HFF-Myc (cell line): ENCODE data around the gene TTN.

Experiments
- DNase-seq: peaks from one replicate; pipeline ENCODE4 v3.0.0-alpha.2; 2011; ENCODE audit warnings: low read depth; ENCODE audit errors: extremely low read depth
- H3K4me3 ChIP-seq: replicated peaks from 2 replicates; pipeline ENCODE4 v1.5.1; 2011; ENCODE audit warnings: low read depth, mild to moderate bottlenecking, control low read depth, low read length
- TF ChIP-seq, protein P1 (sequence below): IDR thresholded peaks from 2 replicates; pipeline ENCODE4 v1.5.1; 2012; ENCODE audit warnings: mild to moderate bottlenecking, low read depth, low read length, control low read depth; ENCODE audit errors: missing control alignments

Gene TTN

DNA sequence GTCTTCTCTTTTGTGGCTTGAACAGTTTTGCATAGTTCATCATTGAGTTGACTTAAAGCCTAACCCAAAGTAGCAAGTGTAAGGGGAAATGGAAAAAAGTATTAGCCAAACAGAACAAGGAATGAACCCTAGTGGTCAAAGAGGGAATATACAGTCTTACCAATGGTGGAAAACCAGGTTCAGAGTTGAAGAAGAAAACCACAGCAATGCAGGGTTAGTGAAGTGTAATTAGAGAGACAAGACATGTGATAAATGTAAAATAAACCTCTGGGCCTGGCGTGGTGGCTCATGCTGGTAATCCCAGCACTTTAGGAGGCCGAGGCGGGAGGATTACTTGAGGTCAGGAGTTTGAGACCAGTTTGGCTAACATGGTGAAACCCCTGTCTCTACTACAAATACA, 2.4 kb downstream of the TTN start:
- H3K4me3 ChIP-seq, result no peak overlapping the region
- DNase-seq, result peak; percentile 17
- TF ChIP-seq, protein P1, sequence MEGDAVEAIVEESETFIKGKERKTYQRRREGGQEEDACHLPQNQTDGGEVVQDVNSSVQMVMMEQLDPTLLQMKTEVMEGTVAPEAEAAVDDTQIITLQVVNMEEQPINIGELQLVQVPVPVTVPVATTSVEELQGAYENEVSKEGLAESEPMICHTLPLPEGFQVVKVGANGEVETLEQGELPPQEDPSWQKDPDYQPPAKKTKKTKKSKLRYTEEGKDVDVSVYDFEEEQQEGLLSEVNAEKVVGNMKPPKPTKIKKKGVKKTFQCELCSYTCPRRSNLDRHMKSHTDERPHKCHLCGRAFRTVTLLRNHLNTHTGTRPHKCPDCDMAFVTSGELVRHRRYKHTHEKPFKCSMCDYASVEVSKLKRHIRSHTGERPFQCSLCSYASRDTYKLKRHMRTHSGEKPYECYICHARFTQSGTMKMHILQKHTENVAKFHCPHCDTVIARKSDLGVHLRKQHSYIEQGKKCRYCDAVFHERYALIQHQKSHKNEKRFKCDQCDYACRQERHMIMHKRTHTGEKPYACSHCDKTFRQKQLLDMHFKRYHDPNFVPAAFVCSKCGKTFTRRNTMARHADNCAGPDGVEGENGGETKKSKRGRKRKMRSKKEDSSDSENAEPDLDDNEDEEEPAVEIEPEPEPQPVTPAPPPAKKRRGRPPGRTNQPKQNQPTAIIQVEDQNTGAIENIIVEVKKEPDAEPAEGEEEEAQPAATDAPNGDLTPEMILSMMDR, result peak; percentile 48

DNA sequence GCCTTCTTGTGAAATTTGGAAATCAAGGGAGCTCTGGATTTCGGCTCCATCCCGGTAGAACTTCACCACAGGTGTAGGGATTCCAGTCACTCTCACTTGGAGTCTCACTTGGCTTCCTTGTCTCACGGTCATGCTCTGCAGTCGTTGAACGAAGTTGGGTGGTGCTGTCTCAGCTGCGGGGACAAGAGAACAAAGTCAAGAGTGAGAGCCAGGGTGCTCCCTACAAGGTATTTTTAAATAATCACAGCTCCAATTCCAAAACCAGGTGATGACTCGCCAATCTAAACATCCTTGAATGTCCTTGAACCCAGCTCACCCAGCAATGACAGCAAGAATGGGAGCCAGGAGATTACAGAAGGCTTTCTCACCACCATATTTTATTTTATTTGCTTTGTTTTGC, 6.7 kb downstream of the TTN start:
- no peak for DNase-seq

DNA sequence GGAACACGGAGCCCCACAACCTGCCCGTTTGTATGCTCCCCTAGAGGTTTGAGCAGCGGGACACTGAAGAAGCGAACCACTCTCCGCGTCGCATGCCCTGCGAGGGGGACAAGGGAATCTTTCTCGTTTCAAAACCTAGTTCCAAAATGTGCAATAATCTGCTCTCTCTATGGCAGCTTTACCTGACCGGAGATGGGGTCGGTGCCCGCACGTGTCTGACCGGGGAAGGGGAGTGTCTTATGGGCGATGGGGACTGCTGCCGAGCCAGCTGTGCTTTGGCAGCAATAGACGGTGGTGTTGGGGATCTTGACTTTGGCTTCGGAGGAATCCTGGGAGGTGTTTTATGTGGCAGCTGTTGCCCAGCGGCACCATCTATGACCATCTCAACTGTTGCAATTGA, 7.9 kb downstream of the TTN start:
- no peak overlapping the region for H3K4me3 ChIP-seq
- TF ChIP-seq, protein P1, result no peak

More for the DNA sequence above, 6.7 kb downstream of the TTN start:
- no peak overlapping the region for H3K4me3 ChIP-seq
- TF ChIP-seq, protein P1, result no peak

DNA sequence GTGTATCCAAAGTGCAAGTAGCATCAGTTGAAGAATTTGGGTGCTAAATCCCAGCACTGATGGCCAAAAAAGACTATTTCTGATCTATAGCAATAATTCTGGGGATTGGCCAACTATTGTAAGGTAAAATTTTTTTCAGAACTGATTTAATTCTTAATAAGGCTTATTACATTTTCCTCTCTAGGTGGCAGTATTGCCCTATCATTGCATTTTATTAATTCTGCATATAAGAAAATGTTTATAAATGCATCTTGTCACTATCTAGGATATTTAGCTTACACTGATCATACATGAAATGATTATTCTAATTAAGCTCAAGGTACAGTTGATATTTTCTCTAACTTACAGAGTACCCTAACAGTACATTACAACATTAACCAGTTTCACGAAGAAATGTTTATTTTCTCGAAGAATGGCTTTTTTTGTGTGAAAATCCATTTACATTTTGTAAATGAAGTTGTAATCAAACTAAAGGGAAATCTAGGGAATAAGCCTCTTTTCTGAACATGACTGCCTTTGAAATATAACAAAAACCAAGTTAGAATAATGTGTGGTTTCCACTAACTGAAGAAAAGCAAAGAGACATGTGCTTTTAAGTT, 11.0 kb downstream of the TTN start:
- DNase-seq, result peak; percentile 6
- H3K4me3 ChIP-seq, result no peak overlapping the region
- TF ChIP-seq, protein P1, result no peak

More for the DNA sequence above, 7.9 kb downstream of the TTN start:
- no peak for DNase-seq

DNA sequence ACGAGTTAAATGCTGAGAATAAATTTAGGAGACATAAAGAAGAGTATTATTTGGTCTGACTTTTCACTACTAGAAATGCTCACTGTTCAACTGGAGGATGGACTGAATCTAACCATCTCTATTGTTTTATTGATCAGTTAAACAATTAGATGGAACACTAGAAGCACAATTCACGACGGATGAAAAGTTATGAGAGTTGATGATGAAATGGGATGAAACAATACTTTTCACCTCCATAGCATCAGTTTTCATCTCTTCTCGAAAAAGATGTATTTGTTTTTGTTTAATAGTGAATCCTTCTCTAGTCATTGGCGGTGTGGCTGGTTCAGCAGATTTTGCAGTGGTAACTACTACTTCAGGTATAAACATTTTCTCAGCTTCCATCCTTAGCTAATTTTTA, 19.3 kb downstream of the TTN start:
- TF ChIP-seq, protein P1, result no peak
- no peak overlapping the region for H3K4me3 ChIP-seq
- DNase-seq, result no peak

DNA sequence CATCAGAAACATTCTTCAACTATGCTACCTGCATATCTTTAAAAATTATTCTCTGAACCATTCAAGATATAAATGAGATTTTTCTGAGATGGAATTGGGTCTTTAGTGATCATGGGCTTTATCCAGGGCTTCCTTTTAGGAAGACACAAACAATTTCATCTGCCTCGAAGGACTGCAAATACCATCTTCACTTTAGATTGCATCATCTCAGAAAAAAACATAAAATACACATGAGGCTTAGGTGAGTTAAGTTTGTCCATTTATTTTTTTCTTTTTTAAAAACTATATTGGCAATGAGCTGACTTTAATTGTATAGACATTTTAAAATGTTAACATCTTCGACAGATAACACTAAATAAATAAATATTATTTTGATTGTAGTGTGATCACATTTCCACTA, 20.1 kb downstream of the TTN start:
- no peak for DNase-seq
- no peak overlapping the region for H3K4me3 ChIP-seq
- TF ChIP-seq, protein P1, result no peak

DNA sequence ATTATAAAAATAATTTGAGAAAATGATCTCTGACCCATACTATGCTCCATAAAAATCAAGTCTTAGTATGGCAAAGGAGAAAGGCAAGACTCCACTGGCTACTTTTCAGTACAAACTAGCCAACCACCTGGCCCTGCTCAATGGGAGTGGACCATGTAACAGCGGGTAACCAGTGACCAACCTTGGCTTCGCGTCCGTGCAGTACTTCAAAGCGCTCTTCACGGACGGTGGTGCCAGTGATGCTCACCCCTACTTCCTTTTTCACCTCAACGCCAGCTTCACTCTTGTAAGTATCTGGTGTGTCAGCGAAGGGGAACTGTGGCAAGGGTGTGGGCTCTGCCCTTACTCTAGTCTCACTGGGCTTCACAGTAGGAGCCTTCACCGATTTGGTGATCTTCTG, 23.3 kb downstream of the TTN start:
- H3K4me3 ChIP-seq, result no peak overlapping the region
- TF ChIP-seq, protein P1, result no peak
- DNase-seq, result no peak
